DMS53 (cell line): ENCODE results near the gene JKAMP.

Source experiments
- DNase-seq: peaks from one replicate; lab custom pipeline; 2025; lab: John Stamatoyannopoulos, UW

The JKAMP gene

DNA sequence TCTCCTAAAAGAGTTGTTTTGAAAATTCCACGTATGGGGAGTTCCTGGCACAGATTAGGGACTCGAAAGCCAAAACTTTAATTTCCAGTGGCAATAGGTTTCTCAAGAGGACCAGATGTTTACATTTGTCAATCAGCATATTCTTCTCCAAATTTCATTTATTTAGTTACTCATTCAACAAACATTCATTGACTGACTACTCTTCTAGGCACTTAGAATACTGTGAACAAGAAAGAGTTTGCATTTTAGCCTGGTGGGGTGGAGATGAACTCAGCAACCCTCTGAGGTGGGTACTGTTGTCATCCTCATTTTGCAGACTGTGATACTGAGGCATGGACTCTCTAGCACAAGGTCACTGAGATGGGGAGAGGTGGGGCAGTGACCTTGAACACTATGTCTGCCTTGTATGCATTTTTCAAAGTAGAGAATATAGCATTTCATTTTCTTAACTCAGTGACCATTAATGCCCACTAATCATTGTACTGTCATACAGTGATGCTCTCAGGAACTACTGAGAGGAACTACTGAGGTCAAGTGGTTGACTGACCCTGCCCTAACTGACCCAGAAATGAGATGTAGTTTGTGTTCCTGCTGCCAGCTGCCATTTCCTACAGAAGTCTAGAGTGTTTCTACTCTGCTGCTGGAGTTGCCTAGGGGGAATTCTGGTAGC is 2.3 kb upstream of the JKAMP start:
- DNase-seq = peak; percentile 30

DNA sequence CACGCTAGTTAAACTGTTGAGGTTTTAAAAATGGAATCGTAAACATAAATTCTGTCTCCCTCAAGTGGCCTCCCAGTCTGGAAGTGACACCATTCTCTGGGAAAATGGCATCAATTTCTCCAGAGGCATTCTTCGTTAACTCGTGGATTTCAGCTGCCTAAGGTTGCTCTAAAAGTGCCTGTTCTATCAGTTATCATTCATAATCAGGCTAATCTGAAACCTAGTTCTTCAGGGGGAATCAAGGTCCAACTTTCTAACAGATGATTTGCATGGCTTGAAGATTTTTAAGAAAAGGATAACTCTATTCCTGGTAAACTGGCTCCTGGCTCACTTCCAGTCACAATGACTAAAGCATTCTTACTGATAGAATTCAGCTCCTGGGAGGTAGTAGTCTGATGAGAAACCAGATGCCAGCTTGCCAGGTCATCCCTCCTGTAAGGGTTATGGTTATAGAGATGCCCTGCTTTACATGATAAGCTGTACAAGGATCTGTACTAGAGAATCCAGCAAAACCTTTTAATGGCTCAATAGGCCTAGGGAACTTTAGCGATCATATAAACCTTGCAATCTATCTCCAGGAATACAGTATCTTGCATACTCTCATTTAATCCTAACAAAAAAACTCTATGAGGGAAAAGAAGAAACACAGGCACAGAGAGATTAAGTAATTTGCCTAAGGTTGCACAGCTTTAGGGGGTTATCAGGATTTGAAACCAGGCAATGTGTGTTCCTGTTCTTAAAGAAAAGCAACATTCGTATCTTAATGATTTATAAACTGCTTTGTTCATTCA is 1.6 kb upstream of the JKAMP start:
- peak; percentile 51 for DNase-seq

DNA sequence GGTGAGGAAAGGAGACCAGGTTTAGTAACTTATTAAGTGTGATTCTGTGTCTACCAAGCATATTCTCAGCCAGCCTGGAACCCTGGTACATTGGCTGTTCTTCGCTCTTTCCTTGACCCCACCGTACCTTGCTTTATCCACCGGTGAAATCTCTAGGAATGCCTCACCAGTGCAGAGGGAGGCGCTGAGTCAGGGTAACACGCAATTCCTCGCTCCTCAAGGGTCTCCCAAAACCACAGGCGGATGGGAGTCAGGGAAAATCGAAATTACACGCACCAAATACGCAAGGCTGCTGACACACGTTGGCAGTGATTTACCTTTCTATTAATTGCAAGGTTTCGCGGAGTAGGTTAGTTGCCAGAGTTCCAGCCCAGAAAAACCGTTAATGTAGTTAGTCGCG is 954 bp upstream of the JKAMP start:
- peak; percentile 60 for DNase-seq

DNA sequence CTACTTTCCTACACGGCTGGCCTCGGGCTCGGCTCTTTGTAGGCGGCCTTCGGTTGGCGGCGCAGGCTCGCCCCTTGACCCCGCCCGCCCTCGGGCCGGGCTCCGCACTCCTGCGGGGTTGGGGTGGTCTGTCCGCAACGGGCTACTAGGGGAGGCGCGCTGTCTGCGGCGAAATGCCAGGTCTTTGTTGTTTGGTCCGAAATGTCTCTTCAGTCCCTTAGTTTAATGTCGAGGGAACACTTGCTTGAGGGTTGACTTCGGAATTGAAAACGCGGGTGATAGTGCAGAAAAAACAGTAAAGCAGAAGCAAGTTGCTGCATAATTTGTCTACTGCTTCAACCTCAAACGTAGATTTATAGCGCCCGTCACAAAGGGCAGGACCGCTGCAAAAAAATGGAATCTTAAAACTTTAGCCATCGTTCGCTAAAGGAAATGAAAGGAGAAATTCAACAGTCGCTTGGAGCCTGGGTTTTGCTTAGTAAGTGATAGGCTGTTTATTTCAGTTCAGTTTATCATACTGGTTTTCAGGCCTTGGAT is 390 bp downstream of the JKAMP start:
- peak; percentile 53 for DNase-seq

DNA sequence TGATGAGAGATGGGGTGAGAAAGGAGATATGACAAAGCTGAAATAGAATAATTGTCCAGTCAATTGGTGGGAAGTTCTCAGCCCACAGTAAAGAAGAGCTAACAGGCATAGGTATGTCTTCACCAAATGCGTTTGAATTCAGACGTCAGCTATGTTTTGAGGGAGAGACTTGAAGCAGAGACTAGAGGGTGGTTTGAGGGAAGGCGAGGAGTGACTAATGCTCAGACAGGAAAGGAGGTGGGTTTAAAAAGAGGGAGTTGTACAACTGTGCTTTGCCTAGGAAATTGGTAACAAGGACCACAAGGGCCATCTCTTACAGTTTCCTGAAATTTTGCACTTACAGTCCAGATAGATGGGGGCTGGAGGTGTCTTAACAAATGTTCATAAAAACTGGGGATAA is 6.4 kb downstream of the JKAMP start:
- DNase-seq = no peak

DNA sequence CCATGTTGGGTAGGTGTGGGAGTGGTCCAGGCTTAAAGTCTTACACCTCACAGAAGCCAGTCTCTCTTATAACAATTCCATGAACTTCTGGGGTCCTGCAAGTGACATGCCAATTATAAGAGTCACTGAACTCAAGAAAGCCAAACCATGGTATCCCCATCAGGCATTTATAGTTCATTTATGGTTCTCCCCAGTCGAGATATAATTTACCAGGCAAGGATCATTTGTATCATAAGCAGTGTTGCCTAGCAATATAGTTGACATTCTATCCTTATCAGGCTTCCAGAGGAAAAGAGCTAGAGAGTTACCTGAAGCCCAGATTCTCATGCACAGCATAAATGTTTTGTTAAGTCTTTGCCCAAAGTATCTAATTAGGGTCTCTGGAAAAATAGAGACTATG is 8.1 kb downstream of the JKAMP start:
- no peak for DNase-seq

DNA sequence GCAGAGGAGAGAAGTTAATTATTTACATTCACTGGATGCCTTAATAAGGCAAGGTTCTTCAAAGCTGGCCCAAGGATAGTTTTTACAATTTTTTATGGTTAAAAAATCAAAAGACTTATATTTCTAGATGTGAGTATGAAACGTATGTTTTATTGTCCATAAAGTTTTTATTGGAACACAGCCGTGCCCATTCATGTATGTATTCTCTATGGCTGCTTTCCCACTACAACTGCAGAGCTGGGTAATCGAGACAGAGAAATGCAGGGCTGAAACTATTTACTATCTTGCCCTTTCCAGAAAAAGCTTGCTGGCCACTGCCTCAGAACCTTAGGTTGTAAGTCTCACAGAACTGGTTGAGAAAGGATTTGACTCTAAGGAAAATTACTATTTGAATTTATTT is 16.4 kb downstream of the JKAMP start:
- DNase-seq = no peak

DNA sequence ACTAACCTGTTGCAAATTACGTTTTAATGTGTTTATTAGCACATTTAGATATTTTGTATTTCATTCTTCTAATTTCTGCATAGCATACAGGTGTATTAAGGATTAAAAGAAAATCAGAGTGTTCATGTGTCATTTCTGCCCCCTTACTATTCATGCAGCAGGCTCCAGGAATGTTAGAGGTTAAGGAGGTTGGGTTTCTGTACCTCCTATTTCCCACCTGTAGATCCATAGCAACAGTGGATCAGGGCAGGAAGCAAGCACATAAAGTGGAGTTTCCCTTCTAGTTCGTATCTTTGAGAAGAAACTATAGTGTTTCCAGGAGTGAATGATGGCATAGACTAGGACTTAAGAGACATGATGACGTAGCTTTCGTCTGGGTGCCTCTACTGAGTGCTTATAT is 18.9 kb downstream of the JKAMP start:
- no peak for DNase-seq

DNA sequence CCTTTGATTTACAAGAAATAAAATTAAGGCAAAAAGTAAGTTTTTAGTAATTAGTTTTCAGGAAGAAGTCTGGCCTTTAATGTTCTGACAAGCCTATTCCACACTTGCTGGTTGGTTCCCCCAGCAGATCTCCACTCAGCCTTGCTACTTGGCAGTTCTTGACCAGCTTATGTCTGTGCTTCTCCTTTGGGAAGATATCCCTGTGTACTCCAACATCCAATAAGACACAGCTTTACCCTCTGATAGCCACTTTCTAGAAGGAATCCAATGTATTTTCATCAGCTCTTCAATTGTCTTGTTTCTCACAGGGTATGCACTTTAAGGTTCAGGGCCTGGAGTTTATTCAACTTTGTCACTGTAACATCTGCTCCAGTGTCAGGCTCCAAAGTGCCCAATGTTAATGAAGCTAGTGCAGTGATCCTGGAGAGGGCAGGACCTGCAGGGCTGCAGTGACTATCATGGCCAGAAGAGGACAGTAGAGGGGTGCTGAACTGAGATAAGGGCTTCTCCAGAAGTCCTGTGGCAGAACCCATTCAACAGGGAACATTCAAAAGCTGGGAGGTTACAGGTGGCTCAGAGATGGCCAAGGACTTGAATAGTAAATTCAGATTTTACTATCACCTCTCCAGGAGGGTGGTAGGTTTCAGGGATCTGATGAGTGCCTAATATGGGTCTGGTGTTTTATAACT is 22.9 kb downstream of the JKAMP start:
- peak; percentile 83 for DNase-seq

DNA sequence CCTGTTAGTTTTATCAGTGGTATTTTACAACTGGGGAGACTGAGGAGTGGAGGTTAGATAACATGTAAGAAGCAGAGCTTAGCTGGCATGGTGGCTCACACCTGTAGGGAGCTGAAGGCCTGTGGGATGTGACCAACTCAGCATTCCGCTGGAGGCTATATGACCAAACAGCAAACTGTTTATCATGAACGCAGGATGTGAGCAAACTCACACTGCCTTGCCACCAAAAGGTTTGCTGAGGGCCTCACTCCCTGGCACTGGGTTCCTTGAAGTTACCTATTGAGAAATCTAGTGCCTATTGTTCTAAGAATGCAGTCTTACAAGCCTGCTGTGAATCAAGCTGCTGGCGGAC is 23.4 kb downstream of the JKAMP start:
- DNase-seq = no peak

DNA sequence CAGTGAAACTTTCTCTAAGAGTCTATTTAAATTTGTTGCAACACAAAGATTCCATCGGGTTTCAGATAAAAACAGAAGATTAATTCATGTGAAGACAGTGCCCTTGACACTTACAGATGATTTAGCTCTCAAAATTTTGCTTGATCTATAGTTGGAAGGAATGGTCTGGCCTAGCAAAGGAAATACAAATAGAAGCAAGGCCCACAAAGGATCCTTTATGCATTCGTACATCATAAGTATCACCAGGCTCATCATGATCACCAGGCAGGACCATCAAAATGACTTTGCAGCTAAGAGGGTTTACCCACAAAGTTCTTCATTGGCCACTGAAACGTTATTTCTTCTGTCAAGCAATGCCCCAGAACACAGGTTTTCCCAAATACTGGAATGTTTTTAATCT is 24.8 kb downstream of the JKAMP start:
- no peak for DNase-seq

DNA sequence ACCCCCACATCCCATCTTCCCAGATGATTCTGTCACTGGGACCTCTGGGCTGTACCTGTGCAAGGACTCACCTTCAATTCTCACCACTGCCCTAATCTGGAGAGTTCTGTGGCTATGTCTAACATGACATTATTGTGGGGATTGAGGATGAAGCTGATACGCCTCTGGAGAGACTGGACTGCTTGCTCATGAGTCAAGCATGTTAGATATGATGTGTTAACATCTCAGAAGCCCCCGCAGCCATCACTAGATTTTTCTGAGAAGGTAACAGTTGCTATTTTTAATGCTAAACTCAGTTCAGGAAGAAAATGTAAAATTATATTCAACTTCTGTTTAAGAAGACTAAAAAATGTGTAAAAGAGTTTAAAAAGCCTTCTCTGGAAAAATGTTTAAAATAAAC is 25.7 kb downstream of the JKAMP start:
- DNase-seq = no peak

DNA sequence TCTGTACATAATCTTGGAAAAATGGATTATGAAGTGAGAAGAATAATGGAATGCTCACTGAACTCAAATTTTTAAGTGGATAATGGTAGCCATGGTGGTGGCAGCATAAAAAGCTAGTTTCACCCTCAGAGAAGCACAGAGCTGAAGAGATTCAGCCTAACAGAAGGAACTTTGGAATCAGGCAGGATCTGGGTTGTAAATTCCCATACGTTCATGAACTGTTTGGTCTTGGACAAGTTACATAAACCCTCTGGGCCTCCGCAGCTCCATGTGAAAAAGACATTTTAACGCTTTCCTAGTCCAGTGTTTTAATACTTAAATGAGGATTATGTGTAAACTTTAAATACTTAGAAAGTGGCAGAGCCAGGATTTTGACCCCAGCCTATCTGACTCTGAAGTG is 26.6 kb downstream of the JKAMP start:
- no peak for DNase-seq

DNA sequence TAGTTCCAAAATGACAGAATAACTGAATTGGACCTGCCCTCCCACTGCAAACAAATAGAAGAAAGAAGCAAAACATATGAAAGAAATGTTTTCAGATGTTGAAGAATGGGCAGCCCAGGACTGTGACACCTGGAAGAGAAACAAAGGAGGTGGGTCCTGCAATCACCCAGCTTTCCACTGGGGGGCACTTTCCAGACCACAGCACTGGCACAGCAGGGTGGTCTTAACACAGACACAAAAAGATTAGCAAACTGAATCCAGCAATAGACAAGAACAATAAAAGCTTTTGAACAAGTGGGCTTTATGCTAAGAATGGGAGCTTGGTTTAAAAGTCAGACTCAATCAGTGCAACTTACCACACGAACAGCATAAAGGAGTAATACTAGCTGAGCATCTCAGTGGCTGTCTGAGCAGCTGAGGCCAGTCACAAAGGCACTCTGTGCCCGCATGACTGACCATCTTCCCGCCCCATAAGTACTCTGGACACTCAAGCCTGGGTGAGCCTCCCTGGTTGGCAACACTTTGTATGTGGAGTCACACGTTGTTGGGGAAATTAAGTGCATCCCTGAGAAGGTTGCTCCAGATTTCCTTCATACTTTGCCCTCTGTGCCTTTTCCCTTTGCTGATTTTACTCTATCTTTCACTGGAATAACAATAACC is 27.7 kb downstream of the JKAMP start:
- DNase-seq = peak; percentile 73

DNA sequence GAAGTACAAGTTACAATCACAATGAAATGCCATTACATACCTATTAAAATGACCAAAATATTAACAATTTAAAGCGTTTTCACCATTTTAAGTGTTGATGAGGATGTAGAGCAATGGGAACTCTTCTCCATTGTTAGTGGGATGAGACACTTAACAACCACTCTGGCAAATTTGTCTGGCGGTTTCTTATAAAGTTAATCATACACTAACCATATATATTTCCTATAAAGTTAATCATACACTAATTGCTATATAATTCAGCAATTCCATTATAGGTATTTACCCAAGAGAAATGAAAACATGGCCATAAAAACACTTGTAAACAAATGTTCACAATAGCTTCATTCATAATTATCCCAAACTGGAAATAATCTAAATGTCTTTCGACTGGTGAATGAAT is 35.9 kb downstream of the JKAMP start:
- no peak for DNase-seq

DNA sequence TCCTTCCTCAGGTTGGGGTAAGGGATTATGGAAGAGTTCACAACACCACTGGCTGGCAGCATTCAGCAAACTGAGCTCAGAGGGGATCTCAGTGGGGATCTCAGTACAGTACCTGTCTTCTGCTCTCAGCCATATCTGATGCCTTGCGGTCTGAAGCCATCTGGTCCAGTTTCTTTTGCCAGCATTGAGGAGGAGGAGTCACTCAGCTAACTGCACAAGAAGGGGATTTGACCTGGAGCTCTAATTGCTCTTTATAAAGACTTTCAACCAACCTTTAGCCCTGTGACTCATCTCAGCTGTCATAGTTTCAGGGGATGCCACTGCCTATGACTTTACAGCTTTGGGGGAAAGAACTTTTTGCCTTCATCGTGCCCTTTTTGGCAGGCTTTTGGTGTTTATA is 44.9 kb downstream of the JKAMP start:
- no peak for DNase-seq

DNA sequence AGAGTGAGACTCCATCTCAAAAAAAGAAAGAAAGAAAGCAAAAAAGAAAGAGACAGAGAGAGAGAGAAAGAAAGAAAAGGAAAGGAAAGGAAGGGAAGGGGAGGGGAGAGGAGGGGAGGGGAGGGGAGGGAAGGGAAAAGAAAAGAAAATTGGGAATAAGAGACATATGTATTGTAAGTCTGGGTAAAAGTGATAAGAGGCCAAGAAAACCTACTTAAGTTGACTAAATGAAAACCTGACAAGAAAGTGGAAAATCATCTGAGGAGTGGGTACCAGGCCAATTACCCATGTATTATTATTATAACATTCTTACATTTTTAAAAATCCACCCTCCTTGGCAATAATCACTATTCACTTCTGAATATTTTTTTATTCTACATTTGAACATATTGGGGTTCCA is 46.0 kb downstream of the JKAMP start:
- no peak for DNase-seq

DNA sequence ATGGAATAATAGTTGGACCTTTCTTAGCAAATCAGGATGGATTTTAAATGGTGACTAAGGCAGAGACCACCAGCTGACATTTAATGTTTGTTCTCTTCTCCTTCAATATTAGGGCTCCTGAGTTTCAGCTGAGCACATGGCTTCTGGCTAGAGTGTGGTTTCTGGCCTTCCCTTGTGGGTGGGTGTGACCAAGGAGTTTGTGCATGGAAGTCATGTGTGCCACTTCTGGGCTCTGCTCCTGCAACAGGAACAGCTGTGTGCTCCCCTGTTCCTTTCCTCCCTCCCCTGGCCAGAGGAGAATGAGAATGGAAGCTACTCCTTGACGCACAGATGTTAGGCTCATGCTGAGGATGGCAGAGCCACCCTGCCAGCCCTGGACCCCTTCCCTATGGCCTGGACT is 48.1 kb downstream of the JKAMP start:
- no peak for DNase-seq

DNA sequence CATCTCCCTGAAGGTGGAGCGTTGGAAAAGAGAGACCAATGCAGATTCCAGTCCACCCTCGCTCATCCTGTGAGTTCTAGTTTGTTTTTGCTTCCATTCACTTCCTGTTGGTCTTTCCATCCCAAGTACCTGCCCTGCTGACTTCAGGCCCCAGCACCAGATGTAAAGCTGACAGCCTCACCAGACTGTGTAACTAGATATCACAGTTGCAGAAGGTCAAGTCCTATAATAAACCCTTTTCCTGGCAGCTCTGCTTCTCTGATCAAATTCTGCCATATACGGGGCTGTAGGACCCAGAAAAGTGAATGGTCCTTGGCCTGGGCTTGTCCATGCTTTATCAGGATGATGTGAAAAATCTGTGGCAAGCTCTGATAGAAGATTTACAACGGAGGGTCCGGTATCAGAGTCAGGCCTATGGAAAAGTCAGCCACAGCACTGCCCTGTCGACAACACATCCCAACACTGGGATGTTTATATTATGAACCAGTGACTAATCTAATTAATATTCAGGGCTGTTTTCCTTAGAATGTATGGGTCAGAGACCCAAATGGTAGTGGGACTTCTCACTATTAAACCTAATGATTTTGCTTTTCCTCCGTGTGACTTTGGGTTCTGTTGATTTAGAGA is 50.2 kb downstream of the JKAMP start:
- DNase-seq = peak; percentile 35

DNA sequence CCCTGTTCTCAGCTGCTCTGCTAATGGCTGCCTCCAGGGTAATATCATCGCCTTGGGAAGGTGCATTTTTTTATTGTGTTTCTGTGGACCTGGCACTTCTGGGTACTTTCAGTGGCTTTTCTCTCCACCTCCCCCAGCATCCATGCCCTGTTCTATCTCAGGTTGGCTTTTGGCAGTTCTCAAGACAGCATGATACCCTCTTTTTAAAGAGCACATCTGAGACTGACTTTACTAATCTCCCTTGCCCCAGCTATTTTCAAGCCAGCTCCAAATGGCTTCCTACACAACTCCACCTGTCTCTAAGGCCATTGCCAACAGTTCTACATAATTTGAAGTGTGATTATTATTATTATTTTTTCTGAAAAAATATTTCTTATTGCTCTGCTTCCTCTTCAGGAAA is 53.2 kb downstream of the JKAMP start:
- DNase-seq = no peak

DNA sequence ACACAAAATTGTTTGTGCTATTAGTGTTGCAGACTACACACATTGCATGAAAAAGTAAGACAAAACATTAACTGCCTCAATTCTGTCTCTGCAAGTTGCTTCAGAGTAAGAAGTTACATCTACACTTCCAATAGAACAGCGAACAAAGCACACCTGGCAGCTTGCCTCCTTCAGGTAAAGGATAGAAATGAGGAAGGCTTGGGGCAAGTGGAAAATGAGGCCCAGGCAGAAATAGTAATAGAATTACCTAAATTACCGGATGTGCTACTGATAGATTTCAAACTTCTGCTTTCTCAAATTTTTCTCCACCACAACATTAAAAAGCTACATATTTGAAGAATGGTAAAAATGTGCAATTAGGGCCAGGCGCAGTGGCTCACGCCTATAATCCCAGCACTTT is 54.6 kb downstream of the JKAMP start:
- DNase-seq = no peak

DNA sequence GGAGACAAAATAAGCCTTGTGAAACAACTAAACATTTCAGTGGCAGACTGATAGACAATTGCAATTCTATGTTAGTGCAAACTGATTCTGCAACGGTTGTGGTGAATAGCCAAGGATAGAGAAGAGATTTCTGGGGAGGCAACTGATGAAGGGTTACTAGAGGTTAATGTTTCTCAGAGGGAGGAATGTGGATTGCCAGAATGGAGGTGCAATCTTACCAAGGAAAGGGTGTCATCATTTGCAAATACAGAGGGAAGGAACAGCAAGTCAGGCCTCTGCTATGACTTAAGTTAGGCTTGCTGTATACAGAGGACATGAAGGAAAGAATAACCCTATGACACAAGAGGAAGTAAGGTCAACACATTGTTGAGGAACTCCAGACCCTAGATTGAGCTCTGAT is 56.5 kb downstream of the JKAMP start:
- DNase-seq = no peak
